Measurements from ENCODE around the gene MRPL34. TPM values are rescaled to one million over a fixed set of nuclear protein-coding genes. Genes with fewer than 3 reads are reported as not detected.

The MRPL34 gene
- total RNA-seq, 1 donor from 2014 or later: 25.9 TPM

GRCh38 chr19:17304386-17305215, 1.1 kb upstream of the MRPL34 start:
- Histone ChIP-seq H3K4me3 (no peak overlapping the region), H3F3A (ENCODE audit: low read depth) (peaks cover 43% of the 10 kb centered on the region), H3K27ac (no peak overlapping the region), H3K79me2 (ENCODE audit: low read depth) (peaks cover 11% of the 10 kb centered on the region), H3K36me3 (no peaks in the 10 kb centered on the region), H3K9me3 (ENCODE audit: low read depth) (no peaks in the 10 kb centered on the region), H4K20me1 (ENCODE audit: low read depth) (peaks cover 1% of the 10 kb centered on the region), H3K4me1 (peaks cover 6% of the 10 kb centered on the region), H3K9ac (no peak overlapping the region), H2AFZ (replicated peaks) (no peak overlapping the region), H3K27me3 (no peaks in the 10 kb centered on the region), H3K4me2 (peak overlapping the region; percentile 90)
- no peak for DNase-seq (ENCODE audit: low spot score)
- H3K27me3 Mint-ChIP-seq (ENCODE audit: insufficient read depth, low read depth): peaks cover 7% of the 10 kb centered on the region
- H3K36me3 Mint-ChIP-seq: peaks cover 5% of the 10 kb centered on the region
- peaks cover 36% of the 10 kb centered on the region for H3K4me1 Mint-ChIP-seq
- no peak overlapping the region for H3K27ac Mint-ChIP-seq
- no peaks in the 10 kb centered on the region for H3K9me3 Mint-ChIP-seq
- TF ChIP-seq EZH2 (IDR thresholded peaks at IDR 0.05): no peak
- TF ChIP-seq, protein P1, sequence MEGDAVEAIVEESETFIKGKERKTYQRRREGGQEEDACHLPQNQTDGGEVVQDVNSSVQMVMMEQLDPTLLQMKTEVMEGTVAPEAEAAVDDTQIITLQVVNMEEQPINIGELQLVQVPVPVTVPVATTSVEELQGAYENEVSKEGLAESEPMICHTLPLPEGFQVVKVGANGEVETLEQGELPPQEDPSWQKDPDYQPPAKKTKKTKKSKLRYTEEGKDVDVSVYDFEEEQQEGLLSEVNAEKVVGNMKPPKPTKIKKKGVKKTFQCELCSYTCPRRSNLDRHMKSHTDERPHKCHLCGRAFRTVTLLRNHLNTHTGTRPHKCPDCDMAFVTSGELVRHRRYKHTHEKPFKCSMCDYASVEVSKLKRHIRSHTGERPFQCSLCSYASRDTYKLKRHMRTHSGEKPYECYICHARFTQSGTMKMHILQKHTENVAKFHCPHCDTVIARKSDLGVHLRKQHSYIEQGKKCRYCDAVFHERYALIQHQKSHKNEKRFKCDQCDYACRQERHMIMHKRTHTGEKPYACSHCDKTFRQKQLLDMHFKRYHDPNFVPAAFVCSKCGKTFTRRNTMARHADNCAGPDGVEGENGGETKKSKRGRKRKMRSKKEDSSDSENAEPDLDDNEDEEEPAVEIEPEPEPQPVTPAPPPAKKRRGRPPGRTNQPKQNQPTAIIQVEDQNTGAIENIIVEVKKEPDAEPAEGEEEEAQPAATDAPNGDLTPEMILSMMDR (IDR thresholded peaks at IDR 0.05): no peak
- TF ChIP-seq EZH2phosphoT487 (IDR thresholded peaks at IDR 0.05): no peak
- H3K4me3 Mint-ChIP-seq: peak overlapping the region; percentile 91

GRCh38 chr19:17305216-17305516, 506 bp upstream of the MRPL34 start:
- H2AFZ ChIP-seq (replicated peaks): no peak overlapping the region
- Mint-ChIP-seq H3K4me1 (peaks cover 38% of the 10 kb centered on the region), H3K9me3 (no peaks in the 10 kb centered on the region), H3K36me3 (peaks cover 5% of the 10 kb centered on the region), H3K27ac (no peak overlapping the region), H3K4me3 (peak overlapping the region; percentile 91), H3K27me3 (ENCODE audit: insufficient read depth, low read depth) (peaks cover 7% of the 10 kb centered on the region)
- no peaks in the 10 kb centered on the region for H3K9me3 ChIP-seq (ENCODE audit: low read depth)
- no peak overlapping the region for H3K9ac ChIP-seq
- H3F3A ChIP-seq (ENCODE audit: low read depth): peaks cover 49% of the 10 kb centered on the region
- H3K36me3 ChIP-seq: no peaks in the 10 kb centered on the region
- TF ChIP-seq EZH2 (IDR thresholded peaks at IDR 0.05): no peak
- TF ChIP-seq, protein P1 (IDR thresholded peaks at IDR 0.05): no peak
- no peak for DNase-seq (ENCODE audit: low spot score)
- H3K4me2 ChIP-seq: peak overlapping the region; percentile 90
- H3K4me1 ChIP-seq: peaks cover 8% of the 10 kb centered on the region
- H3K27me3 ChIP-seq: no peaks in the 10 kb centered on the region
- no peak overlapping the region for H3K27ac ChIP-seq
- H3K79me2 ChIP-seq (ENCODE audit: low read depth): peaks cover 17% of the 10 kb centered on the region
- H3K4me3 ChIP-seq: peak overlapping the region; percentile 87
- peaks cover 7% of the 10 kb centered on the region for H4K20me1 ChIP-seq (ENCODE audit: low read depth)

GRCh38 chr19:17306285-17306714, 628 bp downstream of the MRPL34 start:
- peaks cover 3% of the 10 kb centered on the region for H3K36me3 Mint-ChIP-seq
- peaks cover 50% of the 10 kb centered on the region for H3F3A ChIP-seq (ENCODE audit: low read depth)
- no peaks in the 10 kb centered on the region for H3K9me3 ChIP-seq (ENCODE audit: low read depth)
- peaks cover 44% of the 10 kb centered on the region for H3K4me1 Mint-ChIP-seq
- H3K4me3 Mint-ChIP-seq: peak overlapping the region; percentile 91
- no peak overlapping the region for H3K27ac Mint-ChIP-seq
- H3K9ac ChIP-seq: peak overlapping the region; percentile 8
- H3K36me3 ChIP-seq: no peaks in the 10 kb centered on the region
- H3K27me3 Mint-ChIP-seq (ENCODE audit: insufficient read depth, low read depth): peaks cover 7% of the 10 kb centered on the region
- no peak overlapping the region for H2AFZ ChIP-seq (replicated peaks)
- H3K27ac ChIP-seq: no peak overlapping the region
- H3K4me2 ChIP-seq: peak overlapping the region; percentile 90
- peak overlapping the region; percentile 87 for H3K4me3 ChIP-seq
- peaks cover 13% of the 10 kb centered on the region for H3K4me1 ChIP-seq
- no peaks in the 10 kb centered on the region for H3K27me3 ChIP-seq
- peak; percentile 77 for DNase-seq (ENCODE audit: low spot score)
- peaks cover 17% of the 10 kb centered on the region for H4K20me1 ChIP-seq (ENCODE audit: low read depth)
- H3K79me2 ChIP-seq (ENCODE audit: low read depth): peaks cover 28% of the 10 kb centered on the region
- H3K9me3 Mint-ChIP-seq: no peaks in the 10 kb centered on the region
- TF ChIP-seq, protein P1 (IDR thresholded peaks at IDR 0.05): no peak
- TF ChIP-seq EZH2 (IDR thresholded peaks at IDR 0.05) (no peak), EZH2phosphoT487 (IDR thresholded peaks at IDR 0.05) (no peak)

Data from neural progenitor cell (in vitro differentiated cells).